ENCODE results near the gene RAF1.
A peak's percentile ranks its signal among the peaks of the same experiment; 100 is the strongest.

RAF1 gene

DNA sequence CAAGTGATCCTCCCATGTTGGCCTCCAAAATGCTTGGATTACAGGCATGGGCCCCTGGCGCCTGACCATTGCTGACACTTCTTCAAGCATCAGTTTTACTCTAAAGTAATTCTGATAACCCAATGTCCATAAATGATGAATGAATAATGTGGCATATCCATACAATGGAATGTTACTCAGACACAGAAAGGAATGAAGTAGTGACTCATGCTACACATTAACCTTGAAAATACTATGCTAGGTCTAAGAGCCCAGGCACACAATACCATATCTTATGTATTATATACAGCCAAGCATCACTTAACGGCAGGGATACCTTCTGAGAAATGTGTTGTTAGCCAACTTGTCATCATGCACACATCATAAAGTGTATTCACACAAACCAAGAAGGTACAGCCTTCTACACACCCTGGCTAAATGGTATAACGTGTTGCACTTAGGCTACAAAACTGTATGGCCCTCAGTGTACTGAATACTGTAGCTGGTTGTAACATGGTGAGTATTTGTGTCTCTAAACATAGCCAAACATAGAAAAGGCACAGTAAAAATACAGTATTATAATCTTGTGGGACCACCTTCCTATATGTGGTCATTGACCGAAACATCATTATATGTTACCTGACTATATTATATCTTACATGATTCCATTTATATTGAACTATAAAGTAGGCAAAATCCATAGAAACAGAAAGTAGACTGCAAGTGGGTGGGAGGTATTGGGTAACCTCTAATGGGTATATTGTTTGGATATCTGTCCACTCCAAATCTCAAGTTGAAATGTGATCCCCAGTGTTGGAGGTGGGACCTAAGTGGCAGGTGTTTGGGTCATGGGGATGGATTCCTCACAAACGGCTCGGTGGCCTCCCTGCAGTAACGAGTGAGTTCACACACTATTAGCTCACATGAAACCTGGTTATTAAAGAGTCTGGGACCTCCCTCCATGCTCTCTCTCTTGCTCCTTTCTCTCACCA lies 75.6 kb downstream of the RAF1 start:
- DNase-seq: no peak

DNA sequence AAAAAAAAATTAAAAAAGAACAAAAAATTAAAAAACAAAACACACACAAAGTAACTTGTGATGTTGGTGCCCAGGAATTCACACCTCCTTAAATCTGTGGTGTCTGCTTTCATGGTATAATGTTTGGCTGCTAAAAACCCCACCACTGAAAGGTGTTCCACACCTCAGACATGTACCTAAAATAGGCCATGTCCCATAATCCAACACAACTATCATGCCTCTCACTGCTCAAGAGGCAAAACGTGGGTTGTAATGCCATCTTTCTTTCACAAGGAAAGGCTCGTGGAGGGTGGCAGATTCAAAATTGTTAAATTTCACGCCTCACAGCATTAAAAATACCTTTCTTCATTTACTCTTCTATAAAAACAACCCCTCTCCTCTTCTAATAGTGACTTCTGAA lies 77.5 kb downstream of the RAF1 start:
- no peak for DNase-seq

GRCh38 chr3:12585970-12586369 lies 77.9 kb downstream of the RAF1 start:
- no peak for DNase-seq

DNA sequence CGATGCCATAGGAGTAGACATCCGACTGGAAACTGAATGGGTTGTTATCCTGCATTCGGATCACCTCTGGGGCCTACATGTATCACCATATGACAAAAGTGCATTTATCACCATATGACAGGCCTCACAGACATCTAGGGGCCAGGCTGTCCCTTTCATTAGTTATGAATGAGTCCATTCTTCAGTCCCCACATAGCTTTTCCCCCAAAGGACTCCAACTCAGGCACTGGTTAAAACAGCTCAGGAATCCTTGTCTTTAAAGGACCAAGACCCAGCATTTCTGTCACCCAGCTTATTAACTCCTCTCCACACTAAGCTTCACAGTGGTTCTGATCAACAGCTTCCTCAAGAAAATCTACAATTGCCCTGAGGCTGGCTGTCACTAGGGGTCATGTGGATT lies 78.7 kb downstream of the RAF1 start:
- DNase-seq: no peak

GRCh38 chr3:12584083-12584482 lies 79.8 kb downstream of the RAF1 start:
- no peak for DNase-seq

DNA sequence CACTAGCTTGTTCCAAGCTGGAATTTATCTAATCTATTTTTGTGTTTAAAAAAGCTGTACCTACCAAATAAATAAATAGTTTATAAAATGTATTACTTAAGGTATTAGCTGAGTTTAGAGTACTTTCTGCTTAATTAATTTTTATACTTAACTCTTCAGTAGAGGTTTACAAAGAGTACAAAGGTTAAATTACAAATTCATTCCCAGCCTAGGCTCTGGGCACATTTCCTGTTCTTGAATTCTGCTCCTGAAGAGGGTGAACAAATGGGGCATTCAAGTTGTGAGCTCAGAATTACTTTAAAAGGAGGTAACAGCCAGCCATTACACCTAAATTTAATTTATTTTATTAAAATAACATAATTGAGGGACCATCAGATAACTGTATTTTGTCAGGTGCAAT lies 80.6 kb downstream of the RAF1 start:
- no peak for DNase-seq

- DNase-seq: no peak
Measured at GRCh38 chr3:12582730-12583129, 81.2 kb downstream of the RAF1 start.

GRCh38 chr3:12579905-12580304 lies 84.0 kb downstream of the RAF1 start:
- no peak for DNase-seq

- no peak for DNase-seq
Measured at GRCh38 chr3:12579456-12579855, 84.5 kb downstream of the RAF1 start.

DNA sequence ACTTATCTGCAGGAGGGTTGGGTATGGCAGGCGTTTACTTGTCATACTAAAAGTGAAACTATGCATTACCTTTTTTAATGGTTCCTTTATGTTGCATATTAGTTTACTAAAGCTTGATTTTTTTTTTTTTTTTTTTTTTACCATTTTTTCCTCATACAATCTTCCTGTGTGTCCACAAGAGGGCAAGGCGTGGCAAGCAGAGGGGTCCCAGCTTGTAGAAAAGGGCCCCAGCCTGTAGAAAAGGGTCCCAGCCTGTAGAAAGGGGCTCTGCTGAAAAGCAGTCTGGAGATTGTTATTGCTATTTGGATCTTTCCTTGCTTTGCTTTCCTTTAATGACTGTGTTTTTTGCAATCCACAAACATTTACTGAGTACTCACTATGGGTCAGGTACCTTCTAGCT lies 85.2 kb downstream of the RAF1 start:
- DNase-seq: no peak

- no peak for DNase-seq
Measured at GRCh38 chr3:12577379-12577778, 86.5 kb downstream of the RAF1 start.

- no peak for DNase-seq
Measured at GRCh38 chr3:12574661-12575060, 89.3 kb downstream of the RAF1 start.

DNA sequence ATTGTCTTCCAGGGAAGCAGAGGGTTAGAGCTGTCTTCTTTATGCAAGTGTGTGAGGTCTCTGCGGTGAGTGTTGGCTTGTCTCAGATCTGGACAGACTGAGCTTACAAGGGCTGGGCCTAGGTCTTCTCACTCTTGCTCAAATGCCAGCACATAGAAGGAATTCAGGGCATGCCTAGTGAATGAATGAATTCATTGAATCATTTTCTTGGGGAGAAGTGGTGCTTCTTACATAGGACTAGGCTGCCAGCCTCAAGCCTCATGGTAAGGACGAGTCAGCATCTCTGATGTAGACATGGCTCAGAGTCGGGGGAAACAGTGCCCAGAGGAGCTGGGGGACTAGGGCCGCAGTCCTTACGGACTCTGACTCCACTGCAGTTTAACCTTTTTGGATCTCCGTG lies 89.8 kb downstream of the RAF1 start:
- DNase-seq: no peak

- no peak for DNase-seq
Measured at GRCh38 chr3:12571986-12572385, 91.9 kb downstream of the RAF1 start.

- no peak for DNase-seq
Measured at GRCh38 chr3:12569836-12570235, 94.1 kb downstream of the RAF1 start.

DNA sequence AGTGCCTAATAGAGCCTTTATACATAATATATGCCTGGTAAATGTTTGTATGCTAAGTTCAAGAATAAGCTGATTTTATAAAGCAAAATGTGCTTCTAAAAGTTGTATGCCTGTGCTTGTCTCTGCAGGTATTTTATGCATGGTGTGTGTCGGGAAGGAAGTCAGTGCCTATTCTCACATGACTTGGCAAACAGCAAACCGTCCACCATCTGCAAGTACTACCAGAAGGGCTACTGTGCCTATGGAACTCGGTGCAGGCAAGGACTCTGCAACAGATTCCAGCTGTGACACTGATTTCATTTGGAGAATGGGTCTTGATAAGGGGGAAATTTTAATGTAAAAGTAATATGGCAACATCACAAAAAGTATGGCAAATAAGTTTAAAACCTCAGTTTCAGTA lies 95.2 kb downstream of the RAF1 start:
- no peak for DNase-seq

DNA sequence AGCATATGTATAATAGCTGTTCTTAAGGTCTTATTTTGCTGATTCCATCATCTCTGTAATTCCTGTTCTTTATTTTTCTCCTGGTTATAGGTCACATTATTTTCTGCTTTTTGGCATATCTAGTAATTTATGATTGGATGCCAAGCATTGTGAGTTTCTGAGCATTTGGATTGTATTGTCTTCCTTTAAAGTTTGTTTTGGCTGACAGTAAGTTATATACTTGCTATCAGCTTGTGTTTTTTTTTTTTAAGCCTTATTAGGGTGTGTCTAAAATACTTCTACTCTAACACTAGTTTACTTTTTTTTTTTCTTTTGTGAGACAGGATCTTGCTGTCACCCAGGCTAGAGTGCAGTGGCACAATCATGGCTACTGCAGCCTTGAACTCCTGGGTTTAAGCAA lies 96.9 kb downstream of the RAF1 start:
- no peak for DNase-seq

DNA sequence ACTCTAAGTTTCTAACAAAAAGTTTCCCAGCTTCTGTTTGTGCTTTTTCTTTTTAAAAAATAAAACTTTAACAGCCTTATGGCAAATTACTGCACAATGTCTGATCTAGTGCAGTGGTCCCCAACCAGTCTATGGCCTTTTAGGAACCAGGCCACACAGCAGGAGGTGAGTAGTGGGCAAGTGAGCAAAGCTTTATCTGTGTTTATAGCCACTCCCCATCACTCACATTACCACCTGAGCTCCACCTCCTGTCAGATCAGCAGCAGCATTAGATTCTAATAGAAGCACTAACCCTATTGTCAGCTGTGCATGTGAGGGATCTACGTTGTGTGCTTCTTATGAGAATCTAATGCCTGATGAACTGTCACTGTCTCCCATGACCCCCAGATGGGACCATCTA lies 101.5 kb downstream of the RAF1 start:
- DNase-seq: no peak

DNA sequence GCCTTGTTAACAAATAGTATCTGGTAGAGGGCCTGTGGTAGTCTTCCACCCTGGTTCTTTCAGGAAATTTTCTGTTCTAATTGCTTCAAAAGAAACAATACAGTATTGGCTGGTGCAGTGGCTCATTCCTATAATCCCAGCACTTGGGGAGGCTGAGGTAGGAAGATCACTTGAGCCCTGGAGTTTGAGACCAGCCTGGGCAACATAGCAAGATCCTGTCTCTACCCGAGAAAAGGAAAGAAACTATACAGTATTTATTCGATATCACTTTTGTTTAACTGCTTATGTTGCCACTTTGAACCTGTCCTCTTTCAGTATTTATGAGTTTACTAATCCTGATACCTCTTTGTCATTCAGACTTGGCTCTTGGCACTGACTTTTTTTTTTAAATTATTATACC lies 102.5 kb downstream of the RAF1 start:
- DNase-seq: no peak

DNA sequence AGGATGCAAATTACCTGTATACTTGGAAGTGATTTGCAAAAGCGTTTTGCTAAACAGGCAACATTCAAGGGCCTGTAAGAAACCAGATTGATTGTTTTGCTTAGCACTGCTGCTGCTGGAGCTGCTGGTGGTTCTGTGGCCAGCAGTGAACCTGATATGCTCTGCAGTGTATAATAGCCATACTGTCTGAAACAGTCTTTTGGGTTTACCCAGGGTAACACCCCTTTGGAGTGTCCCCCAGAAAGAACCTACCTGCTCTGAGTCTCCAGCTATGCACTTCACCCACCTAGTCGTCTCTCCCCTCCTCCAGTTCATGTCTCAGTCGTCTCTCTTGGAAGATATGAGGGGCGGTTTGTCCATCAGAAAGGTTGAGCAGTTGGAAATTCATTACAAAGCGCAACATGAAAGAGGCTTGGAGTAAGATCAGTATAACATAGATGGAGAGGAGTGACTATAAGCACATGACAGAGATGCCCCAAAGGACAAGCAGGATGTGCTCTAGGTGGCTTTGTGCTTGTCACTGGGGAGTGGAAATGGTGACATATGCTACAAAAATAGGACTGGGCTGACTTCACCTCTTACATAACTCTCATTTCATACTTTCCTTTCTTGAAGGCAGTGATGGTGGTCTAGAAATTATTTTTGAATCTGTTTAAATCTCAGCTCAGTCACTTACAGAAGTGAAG lies 103.3 kb downstream of the RAF1 start:
- peak; percentile 27 for DNase-seq

DNA sequence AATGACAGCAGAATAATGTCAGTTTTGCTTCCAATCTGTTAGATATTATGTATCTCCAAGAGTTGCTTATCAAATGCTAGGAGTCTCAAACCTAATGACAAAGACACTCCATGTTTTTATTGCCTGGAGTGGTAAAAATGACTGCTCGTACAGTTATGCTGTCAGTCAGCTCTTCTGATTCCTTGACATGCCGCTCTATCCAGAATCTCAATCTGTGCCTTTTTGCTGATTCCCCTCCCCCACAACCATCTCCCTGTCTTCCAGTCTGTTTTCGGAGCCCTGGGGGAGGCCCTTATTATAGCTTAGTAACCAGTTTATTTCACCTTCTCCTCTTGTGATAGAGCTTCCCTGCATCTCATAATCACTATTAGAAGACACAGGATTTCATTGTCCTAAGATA lies 104.4 kb downstream of the RAF1 start:
- DNase-seq: no peak

GRCh38 chr3:12558706-12559105 lies 105.2 kb downstream of the RAF1 start:
- no peak for DNase-seq

DNA sequence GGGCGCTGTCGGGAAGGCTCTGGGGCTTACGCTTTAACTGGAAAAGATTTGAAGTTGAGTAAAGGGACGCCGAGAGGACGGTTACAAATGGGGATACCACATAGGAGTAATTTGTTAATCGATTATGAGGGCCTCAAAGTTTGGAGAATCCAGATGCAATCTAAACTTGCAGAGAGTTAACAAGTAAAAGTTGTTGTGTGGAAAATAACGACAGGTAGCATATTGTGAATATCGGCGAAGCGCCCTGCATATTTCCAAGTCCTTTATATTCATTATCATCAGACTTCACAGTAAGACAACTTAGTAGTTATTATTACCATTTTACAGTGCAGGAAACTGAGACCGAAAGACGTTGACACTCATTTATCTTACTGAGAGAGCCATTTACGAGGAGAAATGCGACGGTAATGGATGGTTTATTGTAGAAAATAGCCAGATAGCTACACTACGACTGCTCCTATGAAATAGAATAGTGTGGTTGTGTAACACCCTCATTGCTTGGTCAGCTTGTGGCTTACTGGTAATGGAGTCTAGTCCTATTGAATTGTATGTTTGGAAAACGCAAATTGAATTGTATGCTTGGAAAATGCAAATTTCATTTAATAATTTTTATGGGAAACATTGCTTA lies 106.3 kb downstream of the RAF1 start:
- no peak for DNase-seq

All from activated CD4-positive, alpha-beta T cell treated with anti-CD3 and anti-CD28 coated beads for 48 hours (primary cell).